Adrenal gland (tissue), 5 donors: ENCODE results near the gene RICTOR.

Experiments
- CTCF ChIP-seq, 6 experiments: fragments of 450-650 bp in 4 of 6; fragments of 200-600 bp in 2 of 6; sonication (generic) in 1 of 6; IDR thresholded peaks; 1 replicate in 5 of 6; 2 replicates in 1 of 6; pipeline versions ENCODE4 v1.5.1 to v1.8.0; 2016 to 2021; ENCODE audit warnings: antibody characterized with exemption in 6 of 6, mild to moderate bottlenecking in 2 of 6, moderate library complexity in 1 of 6
- POLR2A ChIP-seq, 2 donors: fragments of 450-650 bp; IDR thresholded peaks; one replicate each; pipeline ENCODE4 v1.6.1; 2017; ENCODE audit warnings: antibody characterized with exemption in 2 of 2, mild to moderate bottlenecking in 2 of 2, moderate library complexity in 1 of 2
- donor health status: DM: no; HTN: no; CAD: no.

GRCh38 chr5:39109606-39110005, 35.4 kb upstream of the RICTOR start:
- TF ChIP-seq POLR2A (IDR thresholded peaks at IDR 0.05) (no peak), CTCF (IDR thresholded peaks at IDR 0.05) (no peak)
